IMR-90 (cell line): ENCODE data around the gene MBTD1. TPM values are rescaled to one million over a fixed set of nuclear protein-coding genes. Genes with fewer than 3 reads are reported as not detected.

Experiments
- ATAC-seq: fragments of 200-7000 bp; cut with Tn5 transposase; 2 replicates; pipeline ENCODE4 v1.9.1; 2020; ENCODE audit warnings: low read depth, mild to moderate bottlenecking, moderate library complexity
- BruUV-seq: library from RNA; stranded (reverse); fragments of 400-500 nt; replicated peaks from 2 replicates; lab custom pipeline; 2021; lab: Mats Ljungman, UMichigan
- CTCF ChIA-PET: fragments of 300-600 bp; formaldehyde crosslinking; extraction: SDS; loops from one replicate; lab custom pipeline; 2021; ENCODE audit warnings: antibody characterized with exemption; lab: Yijun Ruan, JAX
- POLR2A ChIA-PET: fragments of 300-600 bp; sonication (Branson Sonifier 250); formaldehyde crosslinking; loops from one replicate; lab custom pipeline; 2022; ENCODE audit warnings: antibody characterized with exemption; ENCODE audit not compliant: unreplicated experiment; lab: Charles Lee
- DNase-seq: peaks from one replicate; pipeline ENCODE4 v3.0.0; 2013
- H2AFZ ChIP-seq: replicated peaks from 2 replicates; pipeline ENCODE3; 2013; ENCODE audit warnings: low read length, mild to moderate bottlenecking; ENCODE audit not compliant: poor library complexity
- H2AK5ac ChIP-seq: 2 replicates; pipeline ENCODE4 v1.6.1; 2013; ENCODE audit warnings: low read depth, low read length, inconsistent platforms
- H2AK9ac ChIP-seq: replicated peaks from 2 replicates; pipeline ENCODE3; 2013; ENCODE audit warnings: mild to moderate bottlenecking, low read depth, low read length, moderate library complexity; ENCODE audit not compliant: poor library complexity
- H2BK120ac ChIP-seq: 2 replicates; pipeline ENCODE4 v1.6.1; 2013; ENCODE audit warnings: low read depth, low read length, inconsistent platforms
- H2BK15ac ChIP-seq: 3 replicates; pipeline ENCODE4 v1.6.1; 2013; ENCODE audit warnings: low read depth, low read length, inconsistent platforms
- H2BK20ac ChIP-seq: 2 replicates; pipeline ENCODE4 v1.6.1; 2013; ENCODE audit warnings: low read depth, mild to moderate bottlenecking, inconsistent platforms, low read length, moderate library complexity
- H2BK5ac ChIP-seq: 2 replicates; pipeline ENCODE4 v1.6.1; 2013; ENCODE audit warnings: mild to moderate bottlenecking, low read depth, low read length, inconsistent platforms; ENCODE audit not compliant: poor library complexity, severe bottlenecking
- H3K14ac ChIP-seq: replicated peaks from 2 replicates; pipeline ENCODE4 v1.6.1; 2013; ENCODE audit warnings: low read depth, low read length, inconsistent platforms
- H3K18ac ChIP-seq: 2 replicates; pipeline ENCODE4 v1.6.1; 2013; ENCODE audit warnings: low read depth, low read length, control low read depth
- H3K23ac ChIP-seq: 2 replicates; pipeline ENCODE4 v1.6.1; 2013; ENCODE audit warnings: low read depth, low read length, inconsistent platforms
- H3K27ac ChIP-seq: 2 replicates; pipeline ENCODE4 v1.5.1; 2013; ENCODE audit warnings: mild to moderate bottlenecking, control low read depth, low read length; ENCODE audit not compliant: insufficient read depth
- H3K27me3 ChIP-seq: 2 replicates; pipeline ENCODE4 v1.6.1; 2013; ENCODE audit warnings: low read length; ENCODE audit not compliant: control insufficient read depth, insufficient read depth
- H3K36me3 ChIP-seq: 2 replicates; pipeline ENCODE4 v1.6.1; 2013; ENCODE audit warnings: low read length, mixed read lengths; ENCODE audit not compliant: control insufficient read depth, insufficient read depth
- H3K4ac ChIP-seq: 2 replicates; pipeline ENCODE4 v1.6.1; 2013; ENCODE audit warnings: low read depth, low read length, inconsistent platforms
- H3K4me1 ChIP-seq: 2 replicates; pipeline ENCODE4 v1.6.1; 2013; ENCODE audit warnings: low read length, mixed read lengths; ENCODE audit not compliant: control insufficient read depth, insufficient read depth
- H3K4me2 ChIP-seq: 2 replicates; pipeline ENCODE4 v1.6.1; 2013; ENCODE audit warnings: low read depth, mild to moderate bottlenecking, control low read depth, low read length, moderate library complexity
- H3K4me3 ChIP-seq: 2 replicates; pipeline ENCODE4 v1.5.1; 2013; ENCODE audit warnings: low read depth, mild to moderate bottlenecking, control low read depth, low read length, moderate library complexity; ENCODE audit not compliant: insufficient read depth
- H3K56ac ChIP-seq: 2 replicates; pipeline ENCODE4 v1.6.1; 2013; ENCODE audit warnings: low read length, inconsistent platforms; ENCODE audit not compliant: insufficient read depth; ENCODE audit errors: extremely low read depth
- H3K79me1 ChIP-seq, 2 experiments: 2 replicates each; pipeline ENCODE4 v1.6.1; 2013; ENCODE audit warnings: low read length in 2 of 2, inconsistent platforms in 1 of 2, low read depth in 1 of 2
- H3K9ac ChIP-seq: 2 replicates; pipeline ENCODE4 v1.6.1; 2013; ENCODE audit warnings: low read depth, low read length, control low read depth
- H3K9me1 ChIP-seq: 2 replicates; pipeline ENCODE4 v1.6.1; 2013; ENCODE audit warnings: low read length, inconsistent platforms; ENCODE audit not compliant: insufficient read depth
- H3K9me3 ChIP-seq: 2 replicates; pipeline ENCODE4 v1.6.1; 2013; ENCODE audit warnings: low read length; ENCODE audit not compliant: control insufficient read depth, insufficient read depth
- H4K20me1 ChIP-seq: 2 replicates; pipeline ENCODE4 v1.6.1; 2013; ENCODE audit warnings: low read length, inconsistent platforms; ENCODE audit not compliant: insufficient read depth
- H4K5ac ChIP-seq: 2 replicates; pipeline ENCODE4 v1.6.1; 2013; ENCODE audit warnings: mild to moderate bottlenecking, low read depth, low read length, control low read depth
- H4K8ac ChIP-seq, 2 experiments: 2 replicates each; pipeline ENCODE4 v1.6.1; 2013; ENCODE audit warnings: low read depth in 2 of 2, low read length in 2 of 2, control low read depth in 1 of 2, inconsistent platforms in 1 of 2
- H4K91ac ChIP-seq: 2 replicates; pipeline ENCODE4 v1.6.1; 2013; ENCODE audit warnings: low read depth, low read length, inconsistent platforms; ENCODE audit not compliant: insufficient read depth
- BHLHE40 ChIP-seq: fragments of 150-350 bp; IDR thresholded peaks from 2 replicates; pipeline ENCODE4 v1.6.1; 2016; ENCODE audit warnings: mild to moderate bottlenecking, low read depth, low read length
- CEBPB ChIP-seq: IDR thresholded peaks from 2 replicates; pipeline ENCODE4 v1.6.1; 2012; ENCODE audit warnings: low read depth, low read length, improper control_type of control experiment
- CHD1 ChIP-seq: IDR thresholded peaks from 2 replicates; pipeline ENCODE4 v1.6.1; 2012; ENCODE audit warnings: low read depth, low read length, improper control_type of control experiment
- CTCF ChIP-seq: conservative IDR thresholded peaks from 2 replicates; pipeline ENCODE4 v1.5.1; 2012; ENCODE audit warnings: mild to moderate bottlenecking, low read depth, low read length, improper control_type of control experiment
- ELK1 ChIP-seq: fragments of 150-350 bp; IDR thresholded peaks from 2 replicates; pipeline ENCODE4 v1.6.1; 2016; ENCODE audit warnings: low read depth, mild to moderate bottlenecking, low read length, moderate library complexity, borderline replicate concordance
- FOS ChIP-seq: fragments of 150-350 bp; IDR thresholded peaks from 2 replicates; pipeline ENCODE4 v1.6.1; 2016; ENCODE audit warnings: low read depth, low read length
- MAFK ChIP-seq: IDR thresholded peaks from 2 replicates; pipeline ENCODE4 v1.6.1; 2012; ENCODE audit warnings: low read depth, low read length, improper control_type of control experiment
- MAZ ChIP-seq: IDR thresholded peaks from 2 replicates; pipeline ENCODE4 v1.6.1; 2012; ENCODE audit warnings: low read depth, mild to moderate bottlenecking, low read length, improper control_type of control experiment, moderate library complexity, borderline replicate concordance
- MXI1 ChIP-seq: IDR thresholded peaks from 2 replicates; pipeline ENCODE4 v1.6.1; 2012; ENCODE audit warnings: low read depth, mild to moderate bottlenecking, low read length, moderate library complexity, borderline replicate concordance
- NFE2L2 ChIP-seq: fragments of 150-350 bp; IDR thresholded peaks from 2 replicates; pipeline ENCODE4 v1.6.1; 2016; ENCODE audit warnings: low read depth, mild to moderate bottlenecking, low read length
- POLR2A ChIP-seq: IDR thresholded peaks from 2 replicates; pipeline ENCODE4 v1.6.1; 2012; ENCODE audit warnings: mild to moderate bottlenecking, low read depth, low read length
- RAD21 ChIP-seq: IDR thresholded peaks from 2 replicates; pipeline ENCODE4 v1.6.1; 2012; ENCODE audit warnings: low read length, improper control_type of control experiment
- RCOR1 ChIP-seq: IDR thresholded peaks from 2 replicates; pipeline ENCODE4 v1.6.1; 2012; ENCODE audit warnings: mild to moderate bottlenecking, low read length, improper control_type of control experiment; ENCODE audit not compliant: insufficient replicate concordance
- RFX5 ChIP-seq: IDR thresholded peaks from 2 replicates; pipeline ENCODE4 v1.8.0; 2012; ENCODE audit warnings: low read depth, mild to moderate bottlenecking, low read length, moderate library complexity
- SMC3 ChIP-seq: fragments of 150-350 bp; IDR thresholded peaks from 2 replicates; pipeline ENCODE4 v1.6.1; 2016; ENCODE audit warnings: low read depth, mild to moderate bottlenecking, antibody characterized with exemption, low read length, moderate library complexity
- USF2 ChIP-seq: fragments of 150-350 bp; IDR thresholded peaks from 2 replicates; pipeline ENCODE4 v1.6.1; 2017; ENCODE audit warnings: mild to moderate bottlenecking, antibody characterized with exemption, low read length, low read depth
- WGBS, 2 experiments: methylation state at CpG; one replicate each; pipeline versions ENCODE4 v1.1.5 to v1.1.7; 2013; ENCODE audit warnings: missing lambda C conversion rate in 2 of 2; ENCODE audit not compliant: insufficient read length in 1 of 2; ENCODE audit errors: extremely low coverage in 2 of 2; 5-methylcytosine and 5-hydroxymethylcytosine counted together
- dilution Hi-C: fragments of 300-500 bp; cut with HindIII; formaldehyde crosslinking; loops from one replicate; pipeline ENCODE4 v1.14.3; 2018; ENCODE audit warnings: low sequenced_read_pairs; ENCODE audit not compliant: unreplicated experiment
- in situ Hi-C: fragments of 300-500 bp; cut with MboI; formaldehyde crosslinking; loops from 3 replicates; pipeline ENCODE4 v1.14.3; 2019; ENCODE audit warnings: low sequenced_read_pairs, inconsistent platforms, mixed read lengths
- intact Hi-C: fragments of 100-400 bp; cut with micrococcal nuclease; formaldehyde crosslinking; loops from 2 replicates; pipeline ENCODE4 v1.10.0; 2022
- polyA plus RNA-seq, 3 experiments: library from polyadenylated mRNA; depleted of rRNA; stranded (reverse); fragments of >200 nt; gene quantifications; 2 replicates each; pipeline ENCODE4 v1.2.3, GENCODE V29; 2012; ENCODE audit warnings: low replicate concordance in 1 of 3
- total RNA-seq: library from RNA; depleted of rRNA; stranded (reverse); fragments of >200 nt; gene quantifications from 2 replicates; pipeline ENCODE4 v1.2.3, GENCODE V29; 2012

MBTD1 gene
- total and polyA plus RNA-seq, 2 of the 4 experiments (the other 2 are of a cell fraction), result 3.2 to 5.6 TPM

GRCh38 chr17:51214920-51215319 lies 44.9 kb downstream of the MBTD1 start:
- Histone ChIP-seq H3K36me3 (peaks cover 35% of the 10 kb centered on the region), H2BK15ac (no peak overlapping the region), H3K4ac (no peak overlapping the region)

More at GRCh38 chr17:51214920-51215319, 44.9 kb downstream of the MBTD1 start:
- no peaks in the 10 kb centered on the region for H4K20me1 ChIP-seq
- no peak overlapping the region for H4K8ac ChIP-seq
- H2BK120ac ChIP-seq, result no peak overlapping the region
- dilution Hi-C loops, result no loop called here
- no peak overlapping the region for H2AFZ ChIP-seq
- H4K5ac ChIP-seq, result no peak overlapping the region
- no peak overlapping the region for H2BK5ac ChIP-seq
- intact Hi-C loops, result loop anchor here (5.0 kb wide), 1 partner anchor 42 kb away; no protein-coding TSS in a partner anchor
- H4K91ac ChIP-seq, result no peak overlapping the region
- DNase-seq (no peak), ATAC-seq (no peak)
- no peak overlapping the region for H3K4me3 ChIP-seq
- no peak overlapping the region for H3K18ac ChIP-seq
- no peak overlapping the region for H3K4me2 ChIP-seq
- no peak overlapping the region for H3K23ac ChIP-seq
- H3K14ac ChIP-seq, result no peak overlapping the region
- no peak overlapping the region for H2BK20ac ChIP-seq
- no peak overlapping the region for H3K27ac ChIP-seq
- H3K9ac ChIP-seq, result no peak overlapping the region
- no peaks in the 10 kb centered on the region for H3K9me1 ChIP-seq
- no peak overlapping the region for H3K56ac ChIP-seq
- H3K27me3 ChIP-seq, result no peaks in the 10 kb centered on the region
- ChIA-PET POLR2A (no interaction called here), CTCF (no interaction called here)
- in situ Hi-C loops, result no loop called here
- BruUV-seq, result no TSS peak
- no peak for TF ChIP-seq RFX5
- TF ChIP-seq FOS, result no peak
- no peak for TF ChIP-seq CTCF
- no peak for TF ChIP-seq MAFK
- TF ChIP-seq USF2, result no peak
- no peak for TF ChIP-seq NFE2L2
- no peak for TF ChIP-seq CHD1
- no peak for TF ChIP-seq MAZ
- TF ChIP-seq SMC3, result no peak
- TF ChIP-seq ELK1, result no peak
- TF ChIP-seq RAD21, result no peak
- TF ChIP-seq BHLHE40, result no peak
- TF ChIP-seq MXI1, result no peak
- no peak for TF ChIP-seq RCOR1
- no peak for TF ChIP-seq POLR2A
- no peak for TF ChIP-seq CEBPB
- no peak overlapping the region for H2AK9ac ChIP-seq
- WGBS, 2 experiments, result no CpG with 5 or more reads among the region's 1 CpG
- H3K9me3 ChIP-seq, result no peaks in the 10 kb centered on the region
- peaks cover 0 to 7% of the 10 kb centered on the region in 2 experiments; a peak in 1 of 4 replicates for H3K79me1 ChIP-seq
- H3K4me1 ChIP-seq, result no peaks in the 10 kb centered on the region
- H2AK5ac ChIP-seq, result no peak overlapping the region
